Mucosa of descending colon (tissue), 3 donors: ENCODE measurements around the gene FBXO45. TPM values are rescaled to one million over a fixed set of nuclear protein-coding genes. Genes with fewer than 3 reads are reported as not detected.

Source experiments
- ATAC-seq: fragments of 200-7000 bp; cut with Tn5 transposase; one replicate; pipeline ENCODE4 v1.9.1; 2020; ENCODE audit warnings: mild to moderate bottlenecking, moderate library complexity
- DNase-seq, 3 donors: peaks; one replicate each; pipeline ENCODE4 v3.0.0-alpha.2; 2020
- H3K36me3 ChIP-seq: fragments of 200-600 bp; one replicate; pipeline ENCODE4 v1.8.0; 2021; ENCODE audit warnings: low read depth, mild to moderate bottlenecking
- H3K4me1 ChIP-seq: fragments of 200-600 bp; one replicate; pipeline ENCODE4 v1.8.0; 2021; ENCODE audit warnings: low read depth, mild to moderate bottlenecking
- H3K4me3 ChIP-seq: fragments of 200-600 bp; one replicate; pipeline ENCODE4 v1.8.0; 2021; ENCODE audit warnings: mild to moderate bottlenecking
- H3K9me3 ChIP-seq: fragments of 200-600 bp; one replicate; pipeline ENCODE4 v1.8.0; 2021; ENCODE audit warnings: mild to moderate bottlenecking
- CTCF ChIP-seq: fragments of 200-600 bp; IDR thresholded peaks from one replicate; pipeline ENCODE4 v1.8.0; 2022; ENCODE audit warnings: antibody characterized with exemption, mild to moderate bottlenecking
- intact Hi-C, 2 donors: fragments of 100-400 bp; cut with DNase I in 1 of 2; cut with micrococcal nuclease in 1 of 2; formaldehyde crosslinking; loops; one replicate each; pipeline versions ENCODE4 v1.11.0 to v1.11.1; 2022; cut with DNase I, micrococcal nuclease
- total RNA-seq, 3 donors: library from RNA; stranded (reverse); fragmentation: NEBNext Ultra II Directional in 2 of 3; extraction: Animal tissue kit (Norgen Biotek cat#: 25700) in 2 of 3; gene quantifications; one replicate each; pipeline versions ENCODE4 v1.2.1 to v1.2.4, GENCODE V29; 2021 to 2023
- donor health status: DM: no; HTN: no; CAD: no; lungs with moderate emphysema.
- donor health status: DM: no; HTN: no; CAD: no.
- donor health status: DM: no; HTN: yes; CAD: no.

FBXO45 gene
- total RNA-seq, 3 donors from 2014 or later: 7.5 to 12.7 (median 9.9) TPM

DNA sequence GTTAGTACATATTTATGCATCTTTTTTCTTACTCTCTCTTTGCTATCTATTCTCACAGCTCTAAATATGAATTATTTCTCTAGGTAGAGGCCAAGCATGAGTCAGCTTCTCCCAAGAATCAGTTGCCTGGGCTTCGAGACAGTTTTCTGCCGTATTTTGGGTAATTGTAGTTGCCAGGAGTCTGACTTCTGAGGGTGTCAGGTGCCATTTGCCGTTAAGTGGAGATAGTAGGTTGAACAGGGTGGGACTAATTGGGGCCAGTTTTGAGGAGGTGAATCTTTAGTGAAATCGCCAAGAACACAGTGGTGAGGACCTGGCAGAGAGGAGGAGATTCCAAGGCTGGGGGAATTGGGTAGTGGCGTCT lies 63.2 kb downstream of the FBXO45 start:
- DNase-seq: no peak
- intact Hi-C loops: no loop called here
- Histone ChIP-seq H3K36me3 (no peaks in the 10 kb centered on the region), H3K4me3 (no peak overlapping the region), H3K9me3 (no peaks in the 10 kb centered on the region), H3K4me1 (peaks cover 11% of the 10 kb centered on the region)
- TF ChIP-seq CTCF: no peak
- no peak for ATAC-seq

DNA sequence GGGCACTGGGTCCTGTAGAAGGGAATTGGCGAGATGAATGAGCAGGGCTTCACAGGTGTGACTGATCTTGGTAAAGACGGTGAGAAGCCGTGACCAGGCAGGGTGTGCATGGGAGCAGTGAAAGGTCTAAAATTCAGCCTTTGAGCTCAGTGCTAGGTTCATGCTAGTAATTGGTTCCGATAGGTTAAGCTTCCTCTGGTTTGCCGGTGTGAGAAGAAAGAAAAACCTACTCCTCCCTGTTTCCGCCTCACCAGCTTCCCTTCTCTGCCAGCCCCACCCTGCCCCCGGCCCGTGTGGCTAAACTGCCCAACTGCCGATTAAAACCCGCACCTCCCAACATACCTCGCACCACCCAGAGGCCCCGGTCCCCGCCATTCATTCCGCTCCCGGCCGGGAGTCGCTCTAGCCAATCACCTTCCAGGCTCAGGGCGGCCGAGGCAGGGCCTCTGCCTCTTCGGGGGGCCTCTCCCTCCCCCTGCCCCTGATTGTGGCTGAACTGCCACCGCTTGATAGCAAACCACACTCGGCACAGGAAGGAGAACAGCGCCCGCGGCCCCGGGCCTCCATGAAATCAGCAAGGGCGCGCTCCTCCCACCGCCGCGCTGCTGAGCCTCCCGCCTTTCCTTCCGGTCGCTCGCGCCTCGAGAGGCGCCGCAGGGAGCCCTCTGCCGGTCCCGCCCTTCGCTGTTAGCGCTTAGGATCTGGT lies 63.7 kb downstream of the FBXO45 start:
- ATAC-seq (peak; percentile 94), DNase-seq (peak; percentile 90 to 94 (median 91))
- H3K36me3 ChIP-seq: no peaks in the 10 kb centered on the region
- H3K9me3 ChIP-seq: no peaks in the 10 kb centered on the region
- intact Hi-C loops: no loop called here
- no peak for TF ChIP-seq CTCF
- peaks cover 11% of the 10 kb centered on the region for H3K4me1 ChIP-seq
- peak overlapping the region; percentile 48 for H3K4me3 ChIP-seq

DNA sequence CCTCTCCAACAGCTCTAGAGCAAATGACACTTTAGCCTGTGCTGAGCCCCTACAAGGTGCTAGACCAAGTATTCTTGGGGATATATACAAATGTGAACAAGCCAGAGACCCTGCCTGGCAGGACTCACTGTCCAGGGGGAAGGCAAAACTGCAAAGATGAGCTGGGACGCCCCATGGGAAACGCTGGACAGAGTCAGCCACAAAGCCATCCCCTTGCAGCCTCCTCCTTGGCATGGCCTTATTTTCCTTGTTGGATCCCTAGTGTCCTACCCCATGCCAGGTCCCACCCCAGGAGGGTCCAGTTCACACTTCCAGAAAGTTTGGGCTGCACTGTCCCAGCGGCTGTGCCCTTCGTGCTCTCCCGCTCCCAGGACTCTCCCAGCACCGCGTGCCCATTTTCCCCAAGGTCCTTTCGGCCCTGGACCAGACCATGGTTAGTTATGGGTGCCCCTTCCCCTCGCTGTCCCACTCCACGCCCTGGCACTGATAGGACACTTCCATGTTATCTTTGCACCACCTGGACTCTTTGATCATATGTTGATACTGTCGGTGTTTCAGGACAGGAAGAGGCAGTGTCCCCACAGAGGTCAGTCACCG lies 65.2 kb downstream of the FBXO45 start:
- peaks cover 11% of the 10 kb centered on the region for H3K4me1 ChIP-seq
- DNase-seq (no peak), ATAC-seq (no peak)
- TF ChIP-seq CTCF: no peak
- intact Hi-C loops: no loop called here
- no peaks in the 10 kb centered on the region for H3K9me3 ChIP-seq
- H3K36me3 ChIP-seq: no peaks in the 10 kb centered on the region
- no peak overlapping the region for H3K4me3 ChIP-seq

DNA sequence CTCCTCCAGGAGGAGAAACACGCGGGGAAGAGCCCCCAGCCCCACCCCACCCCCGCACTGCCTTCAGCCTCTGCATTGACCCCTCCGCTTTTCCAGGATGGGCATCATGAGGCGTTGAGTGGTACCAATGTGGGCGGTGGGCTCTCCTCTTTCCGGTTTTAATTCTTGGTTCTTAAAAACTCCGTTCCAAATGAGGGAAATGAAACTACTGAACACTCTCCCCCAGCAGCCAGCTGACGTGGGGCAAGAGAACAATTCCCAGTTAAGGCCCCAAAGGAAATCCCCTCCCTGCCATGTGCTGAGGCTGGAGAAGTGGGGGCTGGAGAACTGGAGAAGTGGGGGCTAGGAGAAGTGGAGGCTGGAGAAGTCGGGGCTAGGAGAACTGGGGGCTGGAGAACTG lies 65.8 kb downstream of the FBXO45 start:
- no peaks in the 10 kb centered on the region for H3K9me3 ChIP-seq
- ATAC-seq (no peak), DNase-seq (no peak)
- H3K36me3 ChIP-seq: no peaks in the 10 kb centered on the region
- H3K4me3 ChIP-seq: no peak overlapping the region
- no peak for TF ChIP-seq CTCF
- intact Hi-C loops: no loop called here
- peaks cover 11% of the 10 kb centered on the region for H3K4me1 ChIP-seq

GRCh38 chr3:196634829-196635228 lies 66.4 kb downstream of the FBXO45 start:
- no peak for TF ChIP-seq CTCF
- DNase-seq: no peak
- Histone ChIP-seq H3K9me3 (no peaks in the 10 kb centered on the region), H3K4me3 (no peak overlapping the region), H3K36me3 (no peaks in the 10 kb centered on the region), H3K4me1 (peaks cover 7% of the 10 kb centered on the region)
- intact Hi-C loops: no loop called here
- no peak for ATAC-seq
